GM12878 (cell line): ENCODE data around the gene DLK2. TPM values are rescaled to one million over a fixed set of nuclear protein-coding genes. Genes with fewer than 3 reads are reported as not detected.

Source experiments
- ATAC-seq: fragments of 200-7000 bp; cut with Tn5 transposase; 3 replicates; pipeline ENCODE4 v1.9.1; 2020; ENCODE audit warnings: mild to moderate bottlenecking, moderate library complexity
- BruUV-seq: library from RNA; stranded (reverse); fragments of 400-500 nt; replicated peaks from 2 replicates; lab custom pipeline; 2021; lab: Mats Ljungman, UMichigan
- CTCF ChIA-PET: fragments of 300-600 bp; sonication (Branson Sonifier 250); formaldehyde crosslinking; extraction: SDS; loops from one replicate; lab custom pipeline; 2021; ENCODE audit warnings: inconsistent platforms; lab: Yijun Ruan, JAX
- POLR2A ChIA-PET: fragments of 350-600 bp; formaldehyde crosslinking; extraction: SDS; loops from one replicate; lab custom pipeline; 2021; ENCODE audit warnings: inconsistent platforms; lab: Charles Lee
- RAD21 ChIA-PET: fragments of 300-600 bp; sonication (Branson Sonifier 250); formaldehyde crosslinking; loops from one replicate; lab custom pipeline; 2023; ENCODE audit warnings: antibody characterized with exemption; ENCODE audit not compliant: unreplicated experiment; lab: Charles Lee
- SMC1A ChIA-PET: fragments of 300-600 bp; sonication (Branson Sonifier 250); formaldehyde crosslinking; loops from one replicate; lab custom pipeline; 2023; ENCODE audit not compliant: unreplicated experiment, uncharacterized antibody; lab: Charles Lee
- DNase-seq: peaks from one replicate; pipeline ENCODE4 v3.0.0-alpha.2; 2011; ENCODE audit warnings: low read depth, low spot score
- FAIRE-seq: peaks from 3 replicates; lab custom pipeline; 2011; peaks lifted over from hg19 to GRCh38; lab: Jason Lieb, UNC
- H2AFZ ChIP-seq: 2 replicates; pipeline ENCODE4 v1.6.0; 2011; ENCODE audit warnings: low read depth, low read length, control low read depth; ENCODE audit not compliant: control insufficient read depth
- H3K27ac ChIP-seq: 2 replicates; pipeline ENCODE4 v1.5.1; 2011; ENCODE audit warnings: control low read depth; ENCODE audit not compliant: control insufficient read depth, insufficient read depth
- H3K27me3 ChIP-seq, 2 experiments: replicated peaks in 1 of 2; 2 replicates each; pipeline versions ENCODE4 v1.6.0 to v1.6.1; 2011; ENCODE audit warnings: low read length in 1 of 2; ENCODE audit not compliant: control insufficient read depth in 2 of 2, insufficient read depth in 2 of 2
- H3K36me3 ChIP-seq, 2 experiments: 2 replicates each; pipeline ENCODE4 v1.5.1; 2011; ENCODE audit warnings: low read length in 1 of 2; ENCODE audit not compliant: control insufficient read depth in 2 of 2, insufficient read depth in 2 of 2
- H3K4me1 ChIP-seq: 2 replicates; pipeline ENCODE4 v1.6.1; 2011; ENCODE audit warnings: mild to moderate bottlenecking, low read length, moderate library complexity, mixed read lengths; ENCODE audit not compliant: control insufficient read depth, insufficient read depth
- H3K4me2 ChIP-seq: 2 replicates; pipeline ENCODE4 v1.6.0; 2011; ENCODE audit warnings: control low read depth; ENCODE audit not compliant: control insufficient read depth, insufficient read depth
- H3K4me3 ChIP-seq: fragments of 200-600 bp; sonication (generic); 2 replicates; pipeline ENCODE4 v1.5.1; 2016
- H3K79me2 ChIP-seq: 2 replicates; pipeline ENCODE4 v1.6.0; 2011; ENCODE audit warnings: low read length; ENCODE audit not compliant: control insufficient read depth, insufficient read depth
- H3K9ac ChIP-seq: 2 replicates; pipeline ENCODE4 v1.8.0; 2011; ENCODE audit warnings: low read length, control low read depth, mixed read lengths; ENCODE audit not compliant: control insufficient read depth, insufficient read depth
- H3K9me3 ChIP-seq: replicated peaks from 3 replicates; pipeline ENCODE4 v1.5.1; 2011; ENCODE audit warnings: mild to moderate bottlenecking, low read length; ENCODE audit not compliant: control insufficient read depth, insufficient read depth
- H4K20me1 ChIP-seq: 2 replicates; pipeline ENCODE4 v1.6.0; 2011; ENCODE audit not compliant: control insufficient read depth, insufficient read depth
- ASH2L ChIP-seq: fragments of 300-600, 200-600 bp; sonication (generic); IDR thresholded peaks from 2 replicates; pipeline ENCODE4 v1.6.1; 2017; ENCODE audit warnings: low read depth, mild to moderate bottlenecking, borderline replicate concordance
- HCFC1 ChIP-seq: fragments of 150-350 bp; IDR thresholded peaks from 2 replicates; pipeline ENCODE4 v1.6.1; 2014; ENCODE audit warnings: low read length
- HDAC2 ChIP-seq: fragments of 200-600 bp; sonication (generic); IDR thresholded peaks from 2 replicates; pipeline ENCODE4 v1.6.1; 2017
- IRF5 ChIP-seq: fragments of 450-650 bp; IDR thresholded peaks from 2 replicates; pipeline ENCODE4 v1.6.1; 2017; ENCODE audit warnings: borderline replicate concordance
- MTA2 ChIP-seq: fragments of 450-650 bp; IDR thresholded peaks from 2 replicates; pipeline ENCODE4 v1.6.1; 2016; ENCODE audit warnings: low read depth, mild to moderate bottlenecking, moderate library complexity
- MYC ChIP-seq: IDR thresholded peaks from 2 replicates; pipeline ENCODE4 v1.6.1; 2011; ENCODE audit warnings: mild to moderate bottlenecking, low read length, moderate library complexity, inconsistent platforms; ENCODE audit not compliant: insufficient read depth, insufficient replicate concordance, insufficient read length, severe bottlenecking
- NR2C2 ChIP-seq: IDR thresholded peaks from 2 replicates; pipeline ENCODE4 v1.6.1; 2011; ENCODE audit warnings: borderline replicate concordance, low read depth; ENCODE audit not compliant: control insufficient read depth, insufficient read length
- POLR2AphosphoS5 ChIP-seq: IDR thresholded peaks from 2 replicates; pipeline ENCODE4 v1.6.1; 2011; ENCODE audit warnings: mild to moderate bottlenecking, low read length, inconsistent platforms
- RAD21 ChIP-seq: IDR thresholded peaks from 2 replicates; pipeline ENCODE4 v1.6.1; 2011; ENCODE audit warnings: mild to moderate bottlenecking, low read depth, low read length, moderate library complexity; ENCODE audit not compliant: insufficient read depth
- RELA ChIP-seq: fragments of 450-650 bp; IDR thresholded peaks from 2 replicates; pipeline ENCODE4 v1.8.0; 2014; ENCODE audit warnings: borderline replicate concordance; ENCODE audit not compliant: partially characterized antibody
- SP1 ChIP-seq: IDR thresholded peaks from one replicate; pipeline ENCODE4 v1.6.1; 2011; ENCODE audit warnings: low read depth, low read length
- WGBS: methylation state at CpG from one replicate; pipeline ENCODE4 v1.1.6; 2016; ENCODE audit warnings: low lambda C conversion rate; ENCODE audit not compliant: insufficient replicate concordance, insufficient coverage; ENCODE audit errors: missing lambda C conversion rate; 5-methylcytosine and 5-hydroxymethylcytosine counted together
- in situ Hi-C: fragments of 300-500 bp; cut with MboI; formaldehyde crosslinking; loops from 9 replicates; pipeline ENCODE4 v1.14.3; 2018; ENCODE audit warnings: mixed read lengths
- intact Hi-C: fragments of 100-400 bp; cut with micrococcal nuclease; formaldehyde crosslinking; loops from one replicate; pipeline ENCODE4 v1.14.2; 2022; ENCODE audit not compliant: unreplicated experiment
- polyA plus RNA-seq, 11 experiments: library from polyadenylated mRNA; depleted of rRNA in 4 of 11; unstranded in 6 of 11; stranded (reverse) in 5 of 11; fragments of >200 nt; fragmentation: Nextera tagmentation in 4 of 11; fragmentation: Illumina TruSeq in 1 of 11; extraction: Ambion mirVana in 4 of 11; extraction: Trizol in 1 of 11; gene quantifications; 1 replicate in 1 of 11; 2 replicates in 10 of 11; pipeline versions ENCODE4 v1.2.1 to v1.2.3, GENCODE V29; 2011 to 2016; ENCODE audit warnings: inconsistent platforms in 2 of 11, missing spikeins in 2 of 11, low read depth in 1 of 11
- total RNA-seq, 4 experiments: library from RNA; depleted of rRNA in 3 of 4; stranded (reverse); fragments of >200 nt in 3 of 4; fragmentation: Illumina TruSeq in 1 of 4; extraction: Trizol in 1 of 4; gene quantifications; 2 replicates each; pipeline versions ENCODE4 v1.2.1 to v1.2.3, GENCODE V29; 2013 to 2021
- TF ChIP-seq, protein P1 (sequence below): fragments of 450-650 bp; IDR thresholded peaks from 2 replicates; pipeline ENCODE4 v1.6.1; 2016; ENCODE audit warnings: mild to moderate bottlenecking
- TF ChIP-seq, protein P2 (sequence below): fragments of 450-650 bp; IDR thresholded peaks from 2 replicates; pipeline ENCODE4 v1.6.1; 2017; ENCODE audit warnings: mild to moderate bottlenecking, low read depth, inconsistent platforms; ENCODE audit not compliant: poor library complexity, severe bottlenecking

The DLK2 gene
- total and polyA plus RNA-seq, 10 of the 15 experiments (the other 5 are each of a cell fraction or from before 2014, with no cell fraction given): 0.03 to 0.55 (median 0.38) TPM; not detected in 4

- Histone ChIP-seq H3K4me1 (no peaks in the 10 kb centered on the region), H2AFZ (no peak overlapping the region), H3K79me2 (no peaks in the 10 kb centered on the region), H3K4me3 (no peak overlapping the region), H3K36me3 (peaks cover 1 to 3% of the 10 kb centered on the region in 2 experiments; a peak in 3 of 4 replicates), H3K9me3 (no peaks in the 10 kb centered on the region), H3K27ac (no peak overlapping the region)
- in situ Hi-C loops: no loop called here
- WGBS: over 99% methylated on average over 16 of the region's 16 CpGs
- ATAC-seq (no peak), DNase-seq (no peak)
- BruUV-seq: no TSS peak
- CTCF ChIA-PET: interaction anchor here (2.8 kb wide), 1 partner anchor 59 kb away, joined by 12 read pairs; no protein-coding TSS in a partner anchor
- SMC1A ChIA-PET: interaction anchor here (1.1 kb wide), 1 partner anchor 9 kb away, joined by 3 read pairs; no protein-coding TSS in a partner anchor
- RAD21 ChIA-PET: no interaction called here
- intact Hi-C loops: no loop called here
- TF ChIP-seq NR2C2: no peak
- TF ChIP-seq, protein P1, sequence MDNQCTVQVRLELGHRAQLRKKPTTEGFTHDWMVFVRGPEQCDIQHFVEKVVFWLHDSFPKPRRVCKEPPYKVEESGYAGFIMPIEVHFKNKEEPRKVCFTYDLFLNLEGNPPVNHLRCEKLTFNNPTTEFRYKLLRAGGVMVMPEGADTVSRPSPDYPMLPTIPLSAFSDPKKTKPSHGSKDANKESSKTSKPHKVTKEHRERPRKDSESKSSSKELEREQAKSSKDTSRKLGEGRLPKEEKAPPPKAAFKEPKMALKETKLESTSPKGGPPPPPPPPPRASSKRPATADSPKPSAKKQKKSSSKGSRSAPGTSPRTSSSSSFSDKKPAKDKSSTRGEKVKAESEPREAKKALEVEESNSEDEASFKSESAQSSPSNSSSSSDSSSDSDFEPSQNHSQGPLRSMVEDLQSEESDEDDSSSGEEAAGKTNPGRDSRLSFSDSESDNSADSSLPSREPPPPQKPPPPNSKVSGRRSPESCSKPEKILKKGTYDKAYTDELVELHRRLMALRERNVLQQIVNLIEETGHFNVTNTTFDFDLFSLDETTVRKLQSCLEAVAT: no peak
- no peak for TF ChIP-seq RELA
- TF ChIP-seq, all 136 proteins: peak for 0
- FAIRE-seq: no peak
- Histone ChIP-seq H3K4me2 (no peak overlapping the region), H3K9ac (no peak overlapping the region), H3K27me3 (no peaks in the 10 kb centered on the region), H4K20me1 (no peaks in the 10 kb centered on the region; the same call in 1 of the 2 replicates)
- POLR2A ChIA-PET: interaction anchor here (0.6 kb wide), 1 partner anchor 332 kb away, joined by 3 read pairs; no protein-coding TSS in a partner anchor
Measured at GRCh38 chr6:43447604-43448003, 7.7 kb downstream of the DLK2 start.

GRCh38 chr6:43445576-43445975, 9.8 kb downstream of the DLK2 start:
- no peak for FAIRE-seq
- Histone ChIP-seq H3K4me2 (no peak overlapping the region), H3K36me3 (peaks cover 0 to 3% of the 10 kb centered on the region in 2 experiments; a peak in 3 of 4 replicates), H2AFZ (no peak overlapping the region), H3K4me1 (no peaks in the 10 kb centered on the region), H3K27ac (no peak overlapping the region), H3K9me3 (no peaks in the 10 kb centered on the region), H3K27me3 (no peaks in the 10 kb centered on the region), H3K4me3 (no peak overlapping the region), H3K79me2 (no peaks in the 10 kb centered on the region), H3K9ac (no peak overlapping the region), H4K20me1 (no peaks in the 10 kb centered on the region; the same call in 1 of the 2 replicates)
- CTCF ChIA-PET: no interaction called here
- in situ Hi-C loops (no loop called here), intact Hi-C loops (no loop called here)
- WGBS: 93% methylated on average over 15 of the region's 16 CpGs
- RAD21 ChIA-PET: no interaction called here
- SMC1A ChIA-PET: no interaction called here
- no peak for DNase-seq
- ATAC-seq: no peak
- BruUV-seq: no TSS peak
- POLR2A ChIA-PET: no interaction called here
- TF ChIP-seq HCFC1: no peak
- TF ChIP-seq, protein P2, sequence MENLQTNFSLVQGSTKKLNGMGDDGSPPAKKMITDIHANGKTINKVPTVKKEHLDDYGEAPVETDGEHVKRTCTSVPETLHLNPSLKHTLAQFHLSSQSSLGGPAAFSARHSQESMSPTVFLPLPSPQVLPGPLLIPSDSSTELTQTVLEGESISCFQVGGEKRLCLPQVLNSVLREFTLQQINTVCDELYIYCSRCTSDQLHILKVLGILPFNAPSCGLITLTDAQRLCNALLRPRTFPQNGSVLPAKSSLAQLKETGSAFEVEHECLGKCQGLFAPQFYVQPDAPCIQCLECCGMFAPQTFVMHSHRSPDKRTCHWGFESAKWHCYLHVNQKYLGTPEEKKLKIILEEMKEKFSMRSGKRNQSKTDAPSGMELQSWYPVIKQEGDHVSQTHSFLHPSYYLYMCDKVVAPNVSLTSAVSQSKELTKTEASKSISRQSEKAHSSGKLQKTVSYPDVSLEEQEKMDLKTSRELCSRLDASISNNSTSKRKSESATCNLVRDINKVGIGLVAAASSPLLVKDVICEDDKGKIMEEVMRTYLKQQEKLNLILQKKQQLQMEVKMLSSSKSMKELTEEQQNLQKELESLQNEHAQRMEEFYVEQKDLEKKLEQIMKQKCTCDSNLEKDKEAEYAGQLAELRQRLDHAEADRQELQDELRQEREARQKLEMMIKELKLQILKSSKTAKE: no peak
- no peak for TF ChIP-seq POLR2AphosphoS5
- TF ChIP-seq SP1: no peak
- TF ChIP-seq RAD21: no peak
- no peak for TF ChIP-seq MTA2
- TF ChIP-seq MYC: no peak
- no peak for TF ChIP-seq IRF5
- no peak for TF ChIP-seq ASH2L
- no peak for TF ChIP-seq HDAC2
